Coronary artery (tissue), 2 donors: Measurements from ENCODE around the gene MRPL39.

Experiments
- DNase-seq: peaks from one replicate; pipeline ENCODE4 v3.0.0-alpha.2; 2017; ENCODE audit warnings: low spot score
- H3K27ac ChIP-seq, 2 donors: fragments of 200-600 bp; sonication (generic); one replicate each; pipeline ENCODE4 v1.5.1; 2016 to 2019
- H3K4me3 ChIP-seq: fragments of 200-600 bp; sonication (generic); 2 replicates; pipeline ENCODE4 v1.5.1; 2016; ENCODE audit warnings: mild to moderate bottlenecking, moderate library complexity
- TF ChIP-seq, protein P1 (sequence below): fragments of 200-600 bp; sonication (generic); IDR thresholded peaks from one replicate; pipeline ENCODE4 v1.5.1; 2019; ENCODE audit warnings: antibody characterized with exemption

Gene MRPL39

DNA sequence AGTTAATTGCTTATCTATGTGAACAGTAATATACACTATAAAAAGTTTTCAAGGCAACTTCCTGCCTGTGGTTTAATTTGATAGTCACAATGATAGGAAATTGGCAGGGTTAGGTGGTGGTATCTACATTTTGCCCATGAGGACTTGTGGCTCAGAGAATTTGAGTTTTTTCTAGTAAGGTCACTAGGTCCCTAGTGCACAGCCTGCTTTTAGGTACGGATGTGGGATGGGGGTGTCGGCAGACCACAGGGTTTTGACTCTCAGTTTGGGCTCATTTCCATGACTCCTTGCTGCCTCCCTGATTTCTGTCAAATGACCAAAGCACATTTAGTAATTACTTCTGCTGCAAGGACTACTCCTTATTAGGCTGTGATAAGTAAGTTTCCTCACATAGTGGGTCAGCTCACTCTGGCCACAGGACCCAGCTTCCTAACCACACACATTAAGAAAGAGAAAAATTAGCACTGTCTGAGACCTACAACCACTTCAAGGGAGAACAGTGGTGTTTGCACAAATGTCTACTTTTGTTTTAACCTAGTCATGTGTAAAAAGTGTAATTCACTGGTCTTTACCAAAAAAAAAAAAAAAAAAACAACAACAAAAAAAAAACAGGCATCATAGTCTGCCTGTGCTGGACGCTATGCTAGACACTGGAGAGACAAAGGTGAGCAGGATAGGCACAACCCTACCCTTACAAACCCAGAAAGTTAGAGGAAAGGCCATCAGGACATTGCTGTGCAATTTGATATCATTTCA is 43.7 kb downstream of the MRPL39 start:
- DNase-seq, result no peak
- Histone ChIP-seq H3K27ac (no peak overlapping the region), H3K4me3 (no peak overlapping the region)
- TF ChIP-seq, protein P1, sequence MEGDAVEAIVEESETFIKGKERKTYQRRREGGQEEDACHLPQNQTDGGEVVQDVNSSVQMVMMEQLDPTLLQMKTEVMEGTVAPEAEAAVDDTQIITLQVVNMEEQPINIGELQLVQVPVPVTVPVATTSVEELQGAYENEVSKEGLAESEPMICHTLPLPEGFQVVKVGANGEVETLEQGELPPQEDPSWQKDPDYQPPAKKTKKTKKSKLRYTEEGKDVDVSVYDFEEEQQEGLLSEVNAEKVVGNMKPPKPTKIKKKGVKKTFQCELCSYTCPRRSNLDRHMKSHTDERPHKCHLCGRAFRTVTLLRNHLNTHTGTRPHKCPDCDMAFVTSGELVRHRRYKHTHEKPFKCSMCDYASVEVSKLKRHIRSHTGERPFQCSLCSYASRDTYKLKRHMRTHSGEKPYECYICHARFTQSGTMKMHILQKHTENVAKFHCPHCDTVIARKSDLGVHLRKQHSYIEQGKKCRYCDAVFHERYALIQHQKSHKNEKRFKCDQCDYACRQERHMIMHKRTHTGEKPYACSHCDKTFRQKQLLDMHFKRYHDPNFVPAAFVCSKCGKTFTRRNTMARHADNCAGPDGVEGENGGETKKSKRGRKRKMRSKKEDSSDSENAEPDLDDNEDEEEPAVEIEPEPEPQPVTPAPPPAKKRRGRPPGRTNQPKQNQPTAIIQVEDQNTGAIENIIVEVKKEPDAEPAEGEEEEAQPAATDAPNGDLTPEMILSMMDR, result no peak

DNA sequence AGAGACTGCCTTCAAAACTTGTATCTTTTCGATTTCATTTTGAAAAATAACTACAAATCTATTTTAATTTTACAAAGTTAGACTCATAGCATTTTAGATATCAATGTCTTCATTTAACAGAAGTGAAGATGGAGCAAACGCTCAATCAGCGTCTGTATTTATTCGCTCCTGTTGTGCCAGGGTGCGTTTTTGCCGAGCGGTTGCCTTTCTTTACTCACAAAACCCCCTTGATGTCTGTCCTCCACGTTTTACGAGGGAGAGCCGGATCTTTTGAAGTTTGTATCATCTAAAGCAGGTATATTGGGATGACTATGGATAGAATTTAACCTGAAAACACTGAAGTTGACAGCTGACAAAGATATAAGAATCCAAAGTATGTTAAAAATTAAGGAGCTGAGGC is 44.6 kb downstream of the MRPL39 start:
- DNase-seq, result no peak
- H3K27ac ChIP-seq, result peak overlapping the region in 1 of 2 donors; percentile 61
- TF ChIP-seq, protein P1, result no peak
- peak overlapping the region; percentile 79 for H3K4me3 ChIP-seq

DNA sequence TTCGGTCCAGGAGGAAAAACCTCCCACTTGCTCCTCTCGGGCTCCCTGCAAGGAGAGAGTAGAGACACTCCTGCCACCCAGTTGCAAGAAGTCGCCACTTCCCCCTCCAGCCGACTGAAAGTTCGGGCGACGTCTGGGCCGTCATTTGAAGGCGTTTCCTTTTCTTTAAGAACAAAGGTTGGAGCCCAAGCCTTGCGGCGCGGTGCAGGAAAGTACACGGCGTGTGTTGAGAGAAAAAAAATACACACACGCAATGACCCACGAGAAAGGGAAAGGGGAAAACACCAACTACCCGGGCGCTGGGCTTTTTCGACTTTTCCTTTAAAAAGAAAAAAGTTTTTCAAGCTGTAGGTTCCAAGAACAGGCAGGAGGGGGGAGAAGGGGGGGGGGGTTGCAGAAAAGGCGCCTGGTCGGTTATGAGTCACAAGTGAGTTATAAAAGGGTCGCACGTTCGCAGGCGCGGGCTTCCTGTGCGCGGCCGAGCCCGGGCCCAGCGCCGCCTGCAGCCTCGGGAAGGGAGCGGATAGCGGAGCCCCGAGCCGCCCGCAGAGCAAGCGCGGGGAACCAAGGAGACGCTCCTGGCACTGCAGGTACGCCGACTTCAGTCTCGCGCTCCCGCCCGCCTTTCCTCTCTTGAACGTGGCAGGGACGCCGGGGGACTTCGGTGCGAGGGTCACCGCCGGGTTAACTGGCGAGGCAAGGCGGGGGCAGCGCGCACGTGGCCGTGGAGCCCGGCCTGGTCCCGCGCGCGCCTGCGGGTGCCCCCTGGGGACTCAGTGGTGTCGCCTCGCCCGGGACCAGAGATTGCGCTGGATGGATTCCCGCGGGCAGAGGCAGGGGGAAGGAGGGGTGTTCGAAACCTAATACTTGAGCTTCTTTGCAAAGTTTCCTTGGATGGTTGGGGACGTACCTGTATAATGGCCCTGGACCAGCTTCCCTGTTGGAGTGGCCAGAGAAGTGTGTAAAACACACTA is 45.3 kb downstream of the MRPL39 start:
- peak overlapping the region in 1 of 2 donors; percentile 61 for H3K27ac ChIP-seq
- H3K4me3 ChIP-seq, result peak overlapping the region; percentile 79
- TF ChIP-seq, protein P1, result no peak
- DNase-seq, result peak; percentile 79

DNA sequence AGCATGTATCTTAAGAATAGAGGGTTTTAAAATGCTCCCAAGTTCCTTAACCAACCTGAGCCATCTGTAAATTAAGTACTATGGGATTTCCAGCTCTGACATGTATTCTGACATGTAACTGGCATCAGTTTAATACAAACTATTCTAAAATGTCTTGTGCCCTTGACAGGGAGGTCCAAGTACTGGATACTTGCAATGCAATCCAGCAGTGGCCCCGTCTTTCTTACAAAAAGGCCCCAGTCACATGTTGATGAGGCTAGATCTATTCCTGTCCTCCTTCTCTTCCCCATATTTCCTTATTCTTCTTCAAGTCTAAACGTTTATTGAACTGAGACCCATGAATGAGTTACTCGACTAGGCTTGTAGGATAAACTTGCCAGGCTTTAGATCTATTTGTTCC is 46.4 kb downstream of the MRPL39 start:
- no peak for DNase-seq
- no peak overlapping the region for H3K4me3 ChIP-seq
- H3K27ac ChIP-seq, result no peak overlapping the region
- TF ChIP-seq, protein P1, result no peak

DNA sequence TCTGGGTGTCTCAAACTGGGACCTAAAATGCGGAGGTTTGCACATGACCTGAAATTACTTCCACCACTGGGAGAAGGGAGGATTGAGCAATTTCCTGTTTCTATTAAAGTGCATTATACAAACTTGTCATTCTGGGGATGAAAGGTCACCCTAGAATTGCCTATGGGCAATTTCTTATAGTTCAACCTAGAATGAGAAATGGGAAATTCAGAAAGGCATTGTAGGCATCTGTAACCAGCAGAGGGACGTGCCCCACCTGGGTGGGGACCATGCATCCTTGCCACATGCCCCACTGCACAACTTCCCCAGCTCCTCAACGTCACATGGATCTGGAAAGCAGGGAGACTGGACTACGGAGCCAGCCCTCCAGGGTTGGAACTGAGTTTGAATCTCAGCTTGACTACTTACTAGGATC is 47.0 kb downstream of the MRPL39 start:
- no peak overlapping the region for H3K4me3 ChIP-seq
- TF ChIP-seq, protein P1, result no peak
- DNase-seq, result no peak
- no peak overlapping the region for H3K27ac ChIP-seq

DNA sequence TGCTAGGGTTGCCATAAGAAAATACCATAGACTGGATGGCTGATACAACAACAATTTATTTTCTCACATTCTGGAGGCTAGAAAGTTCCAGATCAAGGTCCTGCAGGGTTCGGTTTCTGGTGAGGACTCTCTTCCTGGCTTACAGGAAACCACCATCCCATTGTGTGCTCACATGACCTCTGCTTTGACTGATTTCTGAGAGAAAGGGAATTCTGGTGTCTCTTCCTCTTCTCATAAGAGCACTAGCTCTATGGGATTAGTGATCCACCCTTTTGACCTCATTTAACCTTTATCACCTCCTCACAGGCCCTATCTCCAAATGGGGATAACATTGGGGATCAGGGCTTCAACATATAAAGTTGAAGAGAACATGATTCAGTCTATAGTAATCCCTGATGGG is 47.5 kb downstream of the MRPL39 start:
- no peak overlapping the region for H3K27ac ChIP-seq
- TF ChIP-seq, protein P1, result no peak
- DNase-seq, result no peak
- H3K4me3 ChIP-seq, result no peak overlapping the region
